OCI-LY3 (cell line): Measurements from ENCODE around the gene CCDC187.

ENCODE experiments used
- H2AFZ ChIP-seq: fragments of 200-600, 300-600 bp; shearing (Covaris generic); 2 replicates; pipeline ENCODE4 v1.6.0; 2014; ENCODE audit warnings: antibody characterized with exemption, low read depth, low read length
- H3K27ac ChIP-seq: fragments of 200-600, 300-600 bp; sonication (generic); 2 replicates; pipeline ENCODE4 v1.5.1; 2014; ENCODE audit warnings: mild to moderate bottlenecking, low read length, moderate library complexity, mixed read lengths
- H3K27me3 ChIP-seq: fragments of 200-600, 300-600 bp; sonication (generic); 2 replicates; pipeline ENCODE4 v1.6.1; 2014; ENCODE audit warnings: low read depth, low read length, mixed read lengths
- H3K36me3 ChIP-seq: fragments of 200-600, 300-600 bp; sonication (generic); replicated peaks from 2 replicates; pipeline ENCODE3; 2014; ENCODE audit warnings: low read depth, low read length, mixed read lengths
- H3K4me1 ChIP-seq: fragments of 300-600, 200-600 bp; sonication (generic); 2 replicates; pipeline ENCODE4 v1.6.1; 2014; ENCODE audit warnings: low read length, mixed read lengths
- H3K4me2 ChIP-seq: fragments of 200-600, 300-600 bp; sonication (generic); 2 replicates; pipeline ENCODE4 v1.6.1; 2014; ENCODE audit warnings: low read length, mixed read lengths
- H3K4me3 ChIP-seq: fragments of 300-600, 200-600 bp; sonication (generic); 2 replicates; pipeline ENCODE4 v1.5.1; 2014; ENCODE audit warnings: antibody characterized with exemption, mild to moderate bottlenecking, low read length, moderate library complexity
- H3K79me2 ChIP-seq: fragments of 300-600, 200-600 bp; shearing (Covaris generic); 2 replicates; pipeline ENCODE4 v1.6.1; 2014; ENCODE audit warnings: mild to moderate bottlenecking, low read length, mixed read lengths
- H3K9ac ChIP-seq: fragments of 300-600, 200-600 bp; shearing (Covaris generic); 2 replicates; pipeline ENCODE4 v1.6.0; 2014; ENCODE audit warnings: mild to moderate bottlenecking, low read length, moderate library complexity
- H3K9me3 ChIP-seq: fragments of 200-600, 300-600 bp; shearing (Covaris generic); 2 replicates; pipeline ENCODE4 v1.6.1; 2014; ENCODE audit warnings: low read length, mixed read lengths; ENCODE audit not compliant: insufficient read depth
- H4K20me1 ChIP-seq: fragments of 200-600, 300-600 bp; sonication (generic); 2 replicates; pipeline ENCODE4 v1.6.1; 2016; ENCODE audit warnings: low read length, mixed read lengths; ENCODE audit not compliant: insufficient read depth
- EZH2phosphoT487 ChIP-seq: fragments of 200-600 bp; shearing (Covaris generic); IDR thresholded peaks from 2 replicates; pipeline ENCODE4 v1.6.1; 2018; ENCODE audit warnings: antibody characterized with exemption, mixed run types, low read depth
- TF ChIP-seq, protein P1 (sequence below): fragments of 200-600, 300-600 bp; sonication (generic); IDR thresholded peaks from 2 replicates; pipeline ENCODE4 v1.5.1; 2014; ENCODE audit warnings: antibody characterized with exemption, low read length, low read depth

The CCDC187 gene

DNA sequence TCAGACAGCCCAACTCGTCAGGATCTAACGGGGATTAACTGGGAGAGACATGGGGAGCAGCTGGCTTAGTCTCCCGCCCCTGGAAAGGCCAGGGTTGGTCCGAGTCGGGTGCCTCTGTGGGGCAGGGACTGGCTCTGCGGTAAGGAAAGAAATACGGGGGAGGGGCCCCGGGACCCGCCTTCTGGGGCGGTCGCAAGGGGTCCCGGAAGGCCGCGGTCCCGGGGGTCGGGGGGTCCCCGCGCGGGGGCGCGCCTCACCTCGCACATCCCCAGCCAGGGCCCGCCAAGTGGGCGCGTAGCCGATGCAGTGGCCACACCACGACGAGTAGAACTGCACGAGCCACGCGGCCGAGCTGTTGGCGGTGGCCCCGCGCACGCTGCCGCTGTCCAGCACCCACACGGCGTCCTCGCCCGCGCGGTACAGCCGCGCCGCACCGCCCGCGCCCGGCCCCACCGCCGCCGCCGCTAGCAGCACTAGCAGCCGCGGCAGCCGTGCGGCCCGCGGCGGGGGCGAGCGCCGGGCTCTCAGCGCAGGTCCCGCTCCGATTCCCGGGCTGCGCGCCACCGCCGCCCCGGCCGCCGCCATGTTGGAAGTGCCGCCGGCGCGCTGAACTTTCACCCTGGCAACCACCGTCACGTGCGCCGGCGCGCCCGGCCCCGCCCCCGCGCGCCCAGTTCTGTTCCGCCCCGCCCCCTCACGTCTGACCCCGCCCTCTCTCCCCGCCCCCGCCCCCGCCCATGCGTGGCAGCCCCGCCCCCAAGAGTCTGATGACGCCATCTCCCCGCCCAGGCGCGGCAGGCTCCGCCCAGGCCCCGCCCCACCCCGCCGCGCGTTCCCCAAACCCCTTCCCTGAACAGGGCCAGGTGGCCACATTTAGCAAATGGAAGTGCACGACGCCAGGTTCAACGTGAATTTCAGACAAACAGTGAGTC is 58.4 kb downstream of the CCDC187 start, which contains the start of gene QSOX2:
QSOX2 (minus strand) TSS at position 594 of the 932 bp plus-strand sequence; CDS start at position 585, 9 bp downstream.
- peak within 1 kb of the TSS; percentile 38 for H3K27ac ChIP-seq
- no peaks in the 10 kb centered on the region for H3K9me3 ChIP-seq
- H3K4me2 ChIP-seq = peak within 1 kb of the TSS; percentile 100
- no peaks in the 10 kb centered on the region for H3K27me3 ChIP-seq
- peaks cover 36% of the 10 kb centered on the region for H4K20me1 ChIP-seq
- H3K4me1 ChIP-seq = peaks cover 25% of the 10 kb centered on the region
- peaks cover 50% of the 10 kb centered on the region for H3K79me2 ChIP-seq
- H2AFZ ChIP-seq = peak within 1 kb of the TSS; percentile 90; the same call in 1 of the 2 replicates
- peak within 1 kb of the TSS; percentile 90 for H3K4me3 ChIP-seq
- TF ChIP-seq, protein P1, sequence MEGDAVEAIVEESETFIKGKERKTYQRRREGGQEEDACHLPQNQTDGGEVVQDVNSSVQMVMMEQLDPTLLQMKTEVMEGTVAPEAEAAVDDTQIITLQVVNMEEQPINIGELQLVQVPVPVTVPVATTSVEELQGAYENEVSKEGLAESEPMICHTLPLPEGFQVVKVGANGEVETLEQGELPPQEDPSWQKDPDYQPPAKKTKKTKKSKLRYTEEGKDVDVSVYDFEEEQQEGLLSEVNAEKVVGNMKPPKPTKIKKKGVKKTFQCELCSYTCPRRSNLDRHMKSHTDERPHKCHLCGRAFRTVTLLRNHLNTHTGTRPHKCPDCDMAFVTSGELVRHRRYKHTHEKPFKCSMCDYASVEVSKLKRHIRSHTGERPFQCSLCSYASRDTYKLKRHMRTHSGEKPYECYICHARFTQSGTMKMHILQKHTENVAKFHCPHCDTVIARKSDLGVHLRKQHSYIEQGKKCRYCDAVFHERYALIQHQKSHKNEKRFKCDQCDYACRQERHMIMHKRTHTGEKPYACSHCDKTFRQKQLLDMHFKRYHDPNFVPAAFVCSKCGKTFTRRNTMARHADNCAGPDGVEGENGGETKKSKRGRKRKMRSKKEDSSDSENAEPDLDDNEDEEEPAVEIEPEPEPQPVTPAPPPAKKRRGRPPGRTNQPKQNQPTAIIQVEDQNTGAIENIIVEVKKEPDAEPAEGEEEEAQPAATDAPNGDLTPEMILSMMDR = no peak
- no peak for TF ChIP-seq EZH2phosphoT487
- H3K36me3 ChIP-seq = no peaks in the 10 kb centered on the region
- H3K9ac ChIP-seq = peak within 1 kb of the TSS; percentile 77

DNA sequence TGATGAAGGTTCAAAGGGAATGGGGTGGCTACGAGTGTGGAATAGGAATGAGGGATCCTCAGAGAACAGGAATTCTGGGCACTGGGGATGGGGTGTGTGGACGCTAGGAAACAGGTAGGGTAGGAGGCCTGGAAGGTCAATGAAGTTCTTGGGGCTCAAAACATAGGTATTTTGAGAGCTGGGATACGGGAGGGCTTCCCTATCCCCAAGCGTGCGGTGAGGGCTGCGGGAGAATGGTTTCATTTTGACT is 59.0 kb downstream of the CCDC187 start:
- H3K79me2 ChIP-seq = peaks cover 56% of the 10 kb centered on the region
- no peak overlapping the region for H2AFZ ChIP-seq
- H3K27ac ChIP-seq = peak overlapping the region; percentile 38
- peak overlapping the region; percentile 77 for H3K9ac ChIP-seq
- peaks cover 42% of the 10 kb centered on the region for H4K20me1 ChIP-seq
- TF ChIP-seq, protein P1 = no peak
- TF ChIP-seq EZH2phosphoT487 = no peak
- H3K9me3 ChIP-seq = no peaks in the 10 kb centered on the region
- H3K4me1 ChIP-seq = peaks cover 31% of the 10 kb centered on the region
- H3K36me3 ChIP-seq = no peaks in the 10 kb centered on the region
- no peaks in the 10 kb centered on the region for H3K27me3 ChIP-seq
- H3K4me3 ChIP-seq = peak overlapping the region; percentile 90
- peak overlapping the region; percentile 100 for H3K4me2 ChIP-seq

DNA sequence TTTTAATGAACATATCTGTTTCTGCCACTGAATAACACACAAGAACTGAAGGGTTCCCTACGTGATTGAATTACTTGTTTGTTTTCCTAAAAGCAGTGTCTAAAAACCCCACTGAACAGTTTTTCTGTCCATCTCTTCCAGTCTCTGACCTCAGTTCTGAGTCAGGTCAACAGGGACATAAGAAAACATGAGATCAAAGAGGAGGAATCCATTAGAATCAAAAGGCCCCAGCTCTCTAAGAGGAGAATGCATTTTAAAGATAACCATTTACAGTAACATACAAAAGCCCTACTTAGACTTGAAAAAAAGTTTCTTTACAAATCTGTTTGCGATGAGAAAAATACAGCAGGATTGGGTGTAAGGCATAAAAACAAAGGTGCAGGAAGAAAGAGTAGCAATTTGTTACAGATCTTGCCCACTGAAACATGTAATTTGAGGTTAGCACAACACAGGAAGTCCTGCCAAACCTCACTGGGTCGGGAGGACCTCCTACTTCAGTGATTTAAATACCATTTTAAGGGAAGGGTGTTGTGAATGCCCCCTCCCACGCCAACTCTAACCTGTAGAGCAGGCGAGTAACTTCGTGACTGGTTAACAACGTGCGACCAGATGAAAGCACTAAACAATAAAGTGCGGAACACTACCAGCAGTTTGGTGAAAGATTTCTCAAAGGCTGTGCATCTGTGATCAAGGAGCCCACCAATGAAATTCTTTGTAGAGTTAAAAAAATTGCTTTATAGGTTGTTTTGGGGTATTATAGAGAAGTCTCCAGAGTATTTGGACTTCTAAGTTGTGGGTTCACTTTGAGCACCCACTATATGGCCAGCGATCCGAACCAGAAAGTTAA is 59.5 kb downstream of the CCDC187 start:
- peaks cover 61% of the 10 kb centered on the region for H3K79me2 ChIP-seq
- H3K9me3 ChIP-seq = no peaks in the 10 kb centered on the region
- peak overlapping the region; percentile 77 for H3K9ac ChIP-seq
- H2AFZ ChIP-seq = no peak overlapping the region
- H3K4me2 ChIP-seq = peak overlapping the region; percentile 100
- TF ChIP-seq, protein P1 = no peak
- no peak for TF ChIP-seq EZH2phosphoT487
- H4K20me1 ChIP-seq = peaks cover 48% of the 10 kb centered on the region
- H3K4me1 ChIP-seq = peaks cover 36% of the 10 kb centered on the region
- peak overlapping the region; percentile 38 for H3K27ac ChIP-seq
- H3K4me3 ChIP-seq = peak overlapping the region; percentile 90
- H3K27me3 ChIP-seq = no peaks in the 10 kb centered on the region
- H3K36me3 ChIP-seq = no peaks in the 10 kb centered on the region

DNA sequence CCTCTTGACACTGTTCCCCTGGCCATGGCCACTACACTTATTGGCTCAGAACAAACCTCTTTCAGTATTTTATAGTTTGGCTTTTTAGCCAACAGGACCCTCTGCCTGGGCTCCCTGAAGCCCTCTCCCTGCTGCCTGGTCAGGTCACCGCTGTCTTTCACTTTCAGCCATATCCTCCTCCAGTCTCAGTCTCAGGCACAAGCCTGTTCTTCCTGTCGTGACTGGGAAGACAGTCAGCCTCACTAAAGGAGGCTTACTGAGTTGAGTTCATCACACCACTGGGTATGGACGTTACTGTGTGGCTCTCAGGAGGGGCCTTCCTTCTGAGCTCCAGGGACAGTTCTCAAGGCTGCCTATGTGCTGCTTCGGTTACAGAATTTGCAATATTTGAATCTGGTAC is 60.3 kb downstream of the CCDC187 start:
- H3K9me3 ChIP-seq = no peaks in the 10 kb centered on the region
- no peaks in the 10 kb centered on the region for H3K27me3 ChIP-seq
- H2AFZ ChIP-seq = no peak overlapping the region
- peaks cover 68% of the 10 kb centered on the region for H3K79me2 ChIP-seq
- peaks cover 39% of the 10 kb centered on the region for H3K4me1 ChIP-seq
- no peak overlapping the region for H3K9ac ChIP-seq
- H3K4me2 ChIP-seq = peak overlapping the region; percentile 100
- TF ChIP-seq EZH2phosphoT487 = no peak
- TF ChIP-seq, protein P1 = no peak
- H3K36me3 ChIP-seq = no peaks in the 10 kb centered on the region
- H3K27ac ChIP-seq = no peak overlapping the region
- peaks cover 55% of the 10 kb centered on the region for H4K20me1 ChIP-seq
- peak overlapping the region; percentile 90 for H3K4me3 ChIP-seq
